Activated naive CD4-positive, alpha-beta T cell treated with anti-CD3 and anti-CD28 coated beads, Interleukin-2, amount 10 ng/mL, durations not matched to agents 7 days and 5 days (primary cell): ENCODE measurements around the gene CYSLTR1.
A peak's percentile ranks its signal among the peaks of the same experiment; 100 is the strongest.
"Not testable (repeated sequence)": the region's sequence is repeated elsewhere in the genome, so short reads cannot be mapped to it uniquely, and the experiment has no call there.

Source experiments
- CTCF ChIA-PET: fragments of 350-600 bp; sonication (Branson Sonifier 250); formaldehyde crosslinking; loops from one replicate; lab custom pipeline; 2021; ENCODE audit warnings: antibody characterized with exemption; lab: Charles Lee
- DNase-seq: peaks from one replicate; pipeline ENCODE4 v3.0.0-alpha.2; 2020
- H3K27ac Mint-ChIP-seq: one replicate; pipeline ENCODE4 v1.8.0; 2021; ENCODE audit warnings: mild to moderate bottlenecking, moderate library complexity, mixed read lengths
- H3K27me3 Mint-ChIP-seq: one replicate; pipeline ENCODE4 v1.8.0; 2021; ENCODE audit warnings: mild to moderate bottlenecking, mixed read lengths
- H3K36me3 Mint-ChIP-seq: one replicate; pipeline ENCODE4 v1.8.0; 2021; ENCODE audit warnings: mixed read lengths
- H3K4me1 Mint-ChIP-seq: one replicate; pipeline ENCODE4 v1.8.0; 2021; ENCODE audit warnings: mixed read lengths
- H3K4me3 Mint-ChIP-seq: one replicate; pipeline ENCODE4 v1.8.0; 2021; ENCODE audit warnings: mild to moderate bottlenecking, moderate library complexity, mixed read lengths
- H3K9me3 Mint-ChIP-seq: one replicate; pipeline ENCODE4 v1.8.0; 2021; ENCODE audit warnings: mixed read lengths

Gene CYSLTR1

DNA sequence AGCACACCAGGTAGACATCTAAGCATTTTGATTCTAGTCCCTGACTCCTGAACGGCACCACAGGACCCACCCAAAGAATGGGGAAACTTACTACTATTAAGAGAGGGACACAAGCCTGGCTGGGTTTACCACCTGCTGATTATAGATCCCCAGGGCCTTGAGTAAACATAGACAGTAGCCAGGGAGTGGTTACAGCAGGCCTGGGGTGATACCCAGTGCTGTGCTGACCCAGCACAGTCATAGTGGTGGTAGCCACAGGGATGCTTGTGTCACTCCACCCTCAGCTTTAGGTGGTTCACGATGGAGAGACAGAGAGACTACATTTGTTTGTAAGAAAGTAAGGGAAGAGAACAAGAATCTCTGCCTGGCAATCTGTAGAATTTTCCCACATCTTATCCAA is 11.7 kb downstream of the CYSLTR1 start:
- CTCF ChIA-PET = no interaction called here
- Mint-ChIP-seq H3K27ac (peak overlapping the region; percentile 28), H3K36me3 (peaks cover 80% of the 10 kb centered on the region), H3K27me3 (no peaks in the 10 kb centered on the region), H3K4me1 (peaks cover 32% of the 10 kb centered on the region), H3K4me3 (no peak overlapping the region), H3K9me3 (peaks cover 8% of the 10 kb centered on the region)
- DNase-seq = no peak

DNA sequence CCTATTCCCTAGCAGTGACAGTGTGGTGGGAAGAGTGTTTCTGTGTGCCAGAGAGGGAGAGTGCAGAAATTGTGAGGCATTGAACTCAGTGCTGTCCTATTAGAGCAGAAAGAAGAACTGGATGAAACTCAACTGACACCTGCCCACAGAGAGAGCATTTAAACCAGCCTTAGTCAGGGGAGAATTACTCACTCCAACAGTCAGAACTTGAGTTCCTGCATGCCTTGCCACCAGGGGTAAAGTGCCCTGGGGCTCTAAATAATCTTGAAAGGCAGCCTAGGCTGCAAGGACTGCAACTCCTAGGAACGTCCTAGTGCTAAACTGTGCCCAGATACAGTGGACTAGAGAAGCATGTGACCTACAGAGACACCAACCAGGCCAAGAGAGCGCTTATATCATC is 12.8 kb downstream of the CYSLTR1 start:
- CTCF ChIA-PET = no interaction called here
- Mint-ChIP-seq H3K4me1 (peaks cover 32% of the 10 kb centered on the region), H3K4me3 (no peak overlapping the region)

DNA sequence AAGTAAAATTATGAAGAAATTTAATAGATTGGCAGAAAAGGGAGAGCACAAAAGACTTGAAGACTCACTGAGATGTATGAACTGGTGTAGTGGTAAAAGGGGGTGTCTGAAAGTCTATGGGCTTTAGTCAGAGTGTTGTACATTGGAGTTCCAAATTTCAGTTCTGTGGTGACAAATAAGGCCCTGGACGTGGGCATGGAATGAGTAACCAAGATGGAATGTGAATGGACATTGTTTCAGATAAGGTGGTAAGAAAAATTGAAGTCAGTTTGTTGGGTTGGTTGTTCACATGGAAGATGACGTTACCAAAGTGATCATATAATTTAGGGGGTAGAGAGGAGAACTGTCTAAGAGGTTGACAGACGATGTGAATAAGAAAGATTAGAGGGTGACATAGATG is 13.9 kb downstream of the CYSLTR1 start:
- CTCF ChIA-PET = no interaction called here
- peaks cover 32% of the 10 kb centered on the region for H3K4me1 Mint-ChIP-seq
- no peak overlapping the region for H3K27ac Mint-ChIP-seq
- no peak overlapping the region for H3K4me3 Mint-ChIP-seq
- no peak for DNase-seq
- no peaks in the 10 kb centered on the region for H3K27me3 Mint-ChIP-seq
- peaks cover 85% of the 10 kb centered on the region for H3K36me3 Mint-ChIP-seq
- H3K9me3 Mint-ChIP-seq = peaks cover 9% of the 10 kb centered on the region

More for the DNA sequence above, 12.8 kb downstream of the CYSLTR1 start:
- Mint-ChIP-seq H3K27ac (peak overlapping the region; percentile 43), H3K27me3 (no peaks in the 10 kb centered on the region), H3K36me3 (peaks cover 79% of the 10 kb centered on the region), H3K9me3 (peaks cover 8% of the 10 kb centered on the region)
- DNase-seq = no peak

DNA sequence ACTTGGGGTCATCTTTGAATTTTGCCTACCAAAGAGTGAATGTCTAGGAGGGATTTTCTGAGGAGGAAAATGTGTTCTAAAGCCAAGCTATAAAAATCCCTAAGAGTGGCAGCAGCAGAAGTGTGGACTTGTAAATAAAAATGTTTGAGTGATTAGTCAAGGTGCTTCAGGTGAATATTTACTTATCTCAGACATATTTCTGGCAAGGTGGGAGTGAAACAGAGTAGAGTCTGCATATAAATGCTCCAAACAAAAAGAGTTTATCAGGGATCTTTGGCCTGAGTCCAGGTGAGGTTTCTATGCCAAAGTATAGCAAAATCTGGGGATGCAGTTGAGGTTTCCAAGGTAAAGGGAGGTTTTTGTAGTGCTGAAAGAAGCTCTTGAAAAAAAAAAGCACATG is 19.7 kb downstream of the CYSLTR1 start:
- peaks cover 63% of the 10 kb centered on the region for H3K36me3 Mint-ChIP-seq
- H3K4me3 Mint-ChIP-seq = no peak overlapping the region
- H3K9me3 Mint-ChIP-seq = peaks cover 5% of the 10 kb centered on the region
- DNase-seq = no peak
- H3K4me1 Mint-ChIP-seq = peaks cover 2% of the 10 kb centered on the region
- H3K27me3 Mint-ChIP-seq = no peaks in the 10 kb centered on the region
- CTCF ChIA-PET = no interaction called here
- H3K27ac Mint-ChIP-seq = no peak overlapping the region

DNA sequence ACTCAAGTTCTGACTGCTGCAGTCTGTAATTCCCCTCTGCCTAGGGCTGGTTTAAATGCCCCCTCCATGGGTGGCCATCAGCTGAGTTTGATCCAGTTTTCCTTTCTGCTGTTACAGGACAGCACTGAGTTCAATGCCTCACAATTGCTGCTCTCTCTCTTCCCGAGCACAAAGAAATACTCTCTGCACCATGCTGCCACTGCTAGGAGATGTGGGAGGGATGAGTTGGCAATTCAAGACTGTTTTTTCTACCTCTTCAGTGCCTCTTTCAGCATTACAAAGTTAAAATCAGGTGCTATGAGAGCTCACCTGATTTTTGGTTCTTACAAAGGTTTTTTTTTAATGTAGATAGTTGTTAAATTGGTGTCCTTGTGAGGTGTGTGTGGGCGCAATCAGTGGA is 24.3 kb downstream of the CYSLTR1 start:
- Mint-ChIP-seq H3K27me3 (no peaks in the 10 kb centered on the region), H3K4me1 (no peaks in the 10 kb centered on the region), H3K36me3 (peaks cover 56% of the 10 kb centered on the region), H3K9me3 (peaks cover 22% of the 10 kb centered on the region), H3K4me3 (no peak overlapping the region), H3K27ac (no peak overlapping the region)
- CTCF ChIA-PET = no interaction called here
- DNase-seq = no peak

DNA sequence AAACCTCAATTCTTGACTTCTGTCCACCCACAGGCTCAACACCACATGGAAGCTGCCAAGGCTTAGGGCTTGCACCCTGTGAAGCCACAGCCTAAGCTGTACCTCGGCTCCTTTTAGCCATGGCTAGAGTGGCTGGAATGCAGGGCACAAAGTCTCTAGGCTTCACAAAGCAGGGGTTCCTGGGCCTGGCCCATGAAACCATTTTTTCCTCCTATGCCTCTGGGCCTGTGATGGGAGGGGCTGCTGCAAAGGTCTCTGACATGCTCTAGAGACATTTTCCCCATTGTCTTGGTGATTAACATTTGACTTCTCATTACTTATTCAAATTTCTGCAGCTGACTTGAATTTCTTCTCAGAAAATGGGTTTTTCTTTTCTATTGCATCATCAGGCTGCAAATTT is 26.5 kb downstream of the CYSLTR1 start:
- H3K4me3 Mint-ChIP-seq, CTCF ChIA-PET: not testable (repeated sequence)

DNA sequence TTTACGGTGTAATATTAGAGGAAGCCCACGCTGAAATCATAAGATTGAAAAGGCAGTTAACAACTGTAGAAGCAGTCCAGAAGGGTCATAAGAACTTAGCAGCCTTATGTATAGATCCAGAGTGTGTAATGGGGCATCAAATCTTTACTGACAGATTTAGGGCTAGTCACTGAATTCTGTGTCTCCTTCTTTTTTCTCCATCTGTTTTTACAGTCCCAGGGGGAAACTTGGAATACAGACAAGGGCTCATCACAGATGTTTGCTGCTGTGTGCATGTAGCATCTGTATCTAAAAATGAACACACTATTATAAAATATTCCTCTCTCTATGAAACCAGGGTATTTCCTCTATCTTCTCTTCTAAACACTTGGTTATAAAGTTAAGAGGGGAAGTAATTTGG is 43.9 kb downstream of the CYSLTR1 start:
- no peak for DNase-seq
- Mint-ChIP-seq H3K4me3 (no peak overlapping the region), H3K4me1 (no peaks in the 10 kb centered on the region), H3K9me3 (peaks cover 14% of the 10 kb centered on the region), H3K27ac (no peak overlapping the region), H3K27me3 (no peaks in the 10 kb centered on the region), H3K36me3 (peaks cover 46% of the 10 kb centered on the region)
- CTCF ChIA-PET = no interaction called here

More for the DNA sequence above, 26.5 kb downstream of the CYSLTR1 start:
- not testable (repeated sequence) for H3K27ac Mint-ChIP-seq, H3K4me1 Mint-ChIP-seq, H3K27me3 Mint-ChIP-seq, DNase-seq
- H3K9me3 Mint-ChIP-seq = peaks cover 34% of the 10 kb centered on the region
- peaks cover 49% of the 10 kb centered on the region for H3K36me3 Mint-ChIP-seq

DNA sequence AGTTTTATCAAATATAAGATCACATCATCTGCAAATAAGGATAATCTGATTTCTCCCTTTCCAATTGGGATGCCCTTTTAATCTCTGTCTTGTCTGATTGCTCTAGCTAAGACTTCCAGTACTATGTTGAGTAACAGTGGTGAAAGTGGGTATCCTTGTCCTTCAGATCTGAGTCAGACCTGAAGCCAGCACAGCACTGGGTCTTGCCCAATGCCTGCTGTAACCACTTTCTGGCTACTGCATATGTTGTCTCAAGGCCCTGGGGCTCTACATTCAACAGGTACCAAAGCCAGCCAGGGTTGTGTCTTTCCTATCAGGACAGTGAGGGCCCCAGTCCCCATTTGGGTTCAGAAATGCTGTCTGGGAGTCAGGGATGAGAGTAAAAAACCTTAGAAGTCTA is 90.3 kb downstream of the CYSLTR1 start:
- H3K36me3 Mint-ChIP-seq = no peaks in the 10 kb centered on the region

DNA sequence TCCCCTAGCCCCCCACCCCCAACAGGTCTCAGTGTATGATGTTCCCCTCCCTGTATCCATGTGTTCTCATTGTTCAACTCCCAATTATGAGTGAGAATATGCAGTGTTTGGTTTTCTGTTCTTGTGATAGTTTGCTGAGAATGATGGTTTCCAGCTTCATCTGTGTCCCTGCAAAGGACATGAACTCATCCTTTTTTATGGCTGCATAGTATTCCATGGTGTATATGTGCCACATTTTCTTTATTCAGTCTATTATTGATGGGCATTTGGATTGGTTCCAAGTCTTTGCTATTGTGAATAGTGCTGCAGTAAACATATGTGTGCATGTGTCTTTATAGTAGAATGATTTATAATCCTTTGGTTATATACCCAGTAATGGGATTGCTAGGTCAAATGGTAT is 101.4 kb downstream of the CYSLTR1 start:
- H3K9me3 Mint-ChIP-seq, H3K4me3 Mint-ChIP-seq, H3K27me3 Mint-ChIP-seq, DNase-seq, CTCF ChIA-PET, H3K36me3 Mint-ChIP-seq, H3K4me1 Mint-ChIP-seq, H3K27ac Mint-ChIP-seq: not testable (repeated sequence)

More for the DNA sequence above, 90.3 kb downstream of the CYSLTR1 start:
- peaks cover 4% of the 10 kb centered on the region for H3K9me3 Mint-ChIP-seq
- no peaks in the 10 kb centered on the region for H3K4me1 Mint-ChIP-seq
- no peaks in the 10 kb centered on the region for H3K27me3 Mint-ChIP-seq
- no peak overlapping the region for H3K27ac Mint-ChIP-seq
- CTCF ChIA-PET = no interaction called here
- no peak overlapping the region for H3K4me3 Mint-ChIP-seq
- DNase-seq = no peak
